ENCODE measurements around the gene HIVEP2. TPM values are rescaled to one million over a fixed set of nuclear protein-coding genes. Genes with fewer than 3 reads are reported as not detected.
A peak's percentile ranks its signal among the peaks of the same experiment; 100 is the strongest.

The HIVEP2 gene
- total RNA-seq, 2 experiments from 2014 or later: 48.4 to 48.6 TPM

- DNase-seq (no peak), ATAC-seq (ENCODE audit: poor library complexity) (no peak)
- no peak for TF ChIP-seq CTCF (IDR thresholded peaks at IDR 0.05)
- Mint-ChIP-seq H3K27me3 (no peaks in the 10 kb centered on the region), H3K4me1 (ENCODE audit: low read depth) (peaks cover 87% of the 10 kb centered on the region), H3K9me3 (no peaks in the 10 kb centered on the region), H3K4me3 (no peak overlapping the region), H3K27ac (peak overlapping the region; percentile 40), H3K36me3 (ENCODE audit: low read depth) (peaks cover 34% of the 10 kb centered on the region)
- no peak overlapping the region for H3K4me3 ChIP-seq (ENCODE audit: low read length)
- no peaks in the 10 kb centered on the region for H3K27me3 ChIP-seq (ENCODE audit: control insufficient read depth in 1 of 2, insufficient read depth in 2 of 2, low read length in 2 of 2)
- peaks cover 17% of the 10 kb centered on the region for H3K4me1 ChIP-seq (ENCODE audit: insufficient read depth, low read length)
- ChIA-PET POLR2A (interaction anchor here (0.6 to 2.2 kb wide), 2 partner anchors 14 to 57 kb away, joined by 3 to 6 read pairs; no protein-coding TSS in a partner anchor), CTCF (interaction anchor here (2.1 kb wide), 1 partner anchor 23 kb away, joined by 5 read pairs; no protein-coding TSS in a partner anchor)
- H3K27ac ChIP-seq (ENCODE audit: low read depth in 1 of 2, low read length in 2 of 2): no peak overlapping the region
- intact Hi-C loops (cut with DNase I, micrococcal nuclease): no loop called here
- no peaks in the 10 kb centered on the region for H3K9me3 ChIP-seq (ENCODE audit: control insufficient read depth in 1 of 2, insufficient read depth in 1 of 2, low read length in 2 of 2)
- H3K36me3 ChIP-seq (ENCODE audit: insufficient read depth, low read length): peaks cover 7% of the 10 kb centered on the region
Measured at GRCh38 chr6:142797159-142797558, 147.8 kb downstream of the HIVEP2 start.

- Mint-ChIP-seq H3K27ac (peak overlapping the region; percentile 86), H3K4me1 (ENCODE audit: low read depth) (peaks cover 87% of the 10 kb centered on the region), H3K36me3 (ENCODE audit: low read depth) (peaks cover 35% of the 10 kb centered on the region), H3K4me3 (peak overlapping the region; percentile 42), H3K27me3 (no peaks in the 10 kb centered on the region), H3K9me3 (no peaks in the 10 kb centered on the region)
- Histone ChIP-seq H3K4me3 (ENCODE audit: low read length) (no peak overlapping the region), H3K36me3 (ENCODE audit: insufficient read depth, low read length) (peaks cover 7% of the 10 kb centered on the region), H3K9me3 (ENCODE audit: control insufficient read depth in 1 of 2, insufficient read depth in 1 of 2, low read length in 2 of 2) (no peaks in the 10 kb centered on the region), H3K27ac (ENCODE audit: low read depth in 1 of 2, low read length in 2 of 2) (no peak overlapping the region), H3K27me3 (ENCODE audit: control insufficient read depth in 1 of 2, insufficient read depth in 2 of 2, low read length in 2 of 2) (no peaks in the 10 kb centered on the region), H3K4me1 (ENCODE audit: insufficient read depth, low read length) (peaks cover 15% of the 10 kb centered on the region)
- ChIA-PET POLR2A (interaction anchor here (0.6 to 2.2 kb wide), 4 partner anchors 9 to 58 kb away, joined by 3 to 6 read pairs (median 4); no protein-coding TSS in a partner anchor), CTCF (interaction anchor here (2.1 kb wide), 1 partner anchor 24 kb away, joined by 5 read pairs; no protein-coding TSS in a partner anchor)
- intact Hi-C loops (cut with DNase I, micrococcal nuclease): no loop called here
- no peak for TF ChIP-seq CTCF (IDR thresholded peaks at IDR 0.05)
- DNase-seq (peak in 2 of 14 experiments; percentile 29 to 32), ATAC-seq (ENCODE audit: poor library complexity) (peak; percentile 38)
Measured at GRCh38 chr6:142796571-142796970, 148.4 kb downstream of the HIVEP2 start.

- no peak overlapping the region for H3K4me3 Mint-ChIP-seq
- DNase-seq: no peak
- H3K4me1 Mint-ChIP-seq (ENCODE audit: low read depth): peaks cover 87% of the 10 kb centered on the region
- H3K9me3 Mint-ChIP-seq: no peaks in the 10 kb centered on the region
- H3K27ac Mint-ChIP-seq: peak overlapping the region; percentile 86
- H3K27me3 Mint-ChIP-seq: no peaks in the 10 kb centered on the region
- intact Hi-C loops (cut with DNase I, micrococcal nuclease): no loop called here
- Histone ChIP-seq H3K27ac (ENCODE audit: low read depth in 1 of 2, low read length in 2 of 2) (no peak overlapping the region), H3K36me3 (ENCODE audit: insufficient read depth, low read length) (peaks cover 7% of the 10 kb centered on the region), H3K9me3 (ENCODE audit: control insufficient read depth in 1 of 2, insufficient read depth in 1 of 2, low read length in 2 of 2) (no peaks in the 10 kb centered on the region), H3K4me3 (ENCODE audit: low read length) (no peak overlapping the region), H3K4me1 (ENCODE audit: insufficient read depth, low read length) (peaks cover 15% of the 10 kb centered on the region), H3K27me3 (ENCODE audit: control insufficient read depth in 1 of 2, insufficient read depth in 2 of 2, low read length in 2 of 2) (no peaks in the 10 kb centered on the region)
- POLR2A ChIA-PET: interaction anchor here (0.9 to 2.2 kb wide), 3 partner anchors 8 to 58 kb away, joined by 4 to 6 read pairs (median 4); no protein-coding TSS in a partner anchor
- CTCF ChIA-PET: interaction anchor here (2.1 kb wide), 1 partner anchor 24 kb away, joined by 5 read pairs; no protein-coding TSS in a partner anchor
- ATAC-seq (ENCODE audit: poor library complexity): no peak
- no peak for TF ChIP-seq CTCF (IDR thresholded peaks at IDR 0.05)
- peaks cover 31% of the 10 kb centered on the region for H3K36me3 Mint-ChIP-seq (ENCODE audit: low read depth)
Measured at GRCh38 chr6:142796024-142796423, 149.0 kb downstream of the HIVEP2 start.
